Glutamatergic neuron (in vitro differentiated cells): ENCODE measurements around the gene EXOC5. TPM values are rescaled to one million over a fixed set of nuclear protein-coding genes. Genes with fewer than 3 reads are reported as not detected.
"Not testable (repeated sequence)": the region's sequence is repeated elsewhere in the genome, so short reads cannot be mapped to it uniquely, and the experiment has no call there.

ENCODE experiments used
- DNase-seq: peaks from one replicate; pipeline ENCODE4 v3.0.0; 2022
- H3K27ac Mint-ChIP-seq: one replicate; pipeline ENCODE4 v1.8.0; 2020; ENCODE audit warnings: mild to moderate bottlenecking, mixed read lengths, inconsistent platforms; ENCODE audit not compliant: unreplicated experiment
- H3K27me3 Mint-ChIP-seq: one replicate; pipeline ENCODE4 v1.8.0; 2020; ENCODE audit warnings: mild to moderate bottlenecking, moderate library complexity, mixed read lengths, inconsistent platforms; ENCODE audit not compliant: unreplicated experiment
- H3K36me3 Mint-ChIP-seq: one replicate; pipeline ENCODE4 v1.8.0; 2020; ENCODE audit warnings: mild to moderate bottlenecking, mixed read lengths, inconsistent platforms; ENCODE audit not compliant: unreplicated experiment
- H3K4me1 Mint-ChIP-seq: one replicate; pipeline ENCODE4 v1.8.0; 2020; ENCODE audit warnings: mild to moderate bottlenecking, low read depth, mixed read lengths, inconsistent platforms; ENCODE audit not compliant: unreplicated experiment
- H3K4me3 Mint-ChIP-seq: one replicate; pipeline ENCODE4 v1.8.0; 2020; ENCODE audit warnings: mild to moderate bottlenecking, mixed read lengths, inconsistent platforms; ENCODE audit not compliant: unreplicated experiment
- H3K9me3 Mint-ChIP-seq: one replicate; pipeline ENCODE4 v1.8.0; 2020; ENCODE audit warnings: mild to moderate bottlenecking, moderate library complexity, mixed read lengths, inconsistent platforms; ENCODE audit not compliant: unreplicated experiment
- total RNA-seq: library from RNA; stranded (reverse); fragmentation: NEBNext Ultra II Directional; extraction: Animal tissue kit (Norgen Biotek cat#: 25700); gene quantifications from one replicate; pipeline ENCODE4 v1.2.1, GENCODE V29; 2021; ENCODE audit not compliant: unreplicated experiment
- TF ChIP-seq, protein P1 (sequence below): fragments of 200-600 bp; sonication (generic); IDR thresholded peaks from one replicate; pipeline ENCODE4 v1.5.0; 2021; ENCODE audit not compliant: partially characterized antibody, unreplicated experiment

EXOC5 gene
- total RNA-seq, 1 donor from 2014 or later, result 170 TPM

- H3K27me3 Mint-ChIP-seq, result peaks cover 2% of the 10 kb centered on the region
Measured at GRCh38 chr14:57221931-57222330, 46.8 kb downstream of the EXOC5 start.

DNA sequence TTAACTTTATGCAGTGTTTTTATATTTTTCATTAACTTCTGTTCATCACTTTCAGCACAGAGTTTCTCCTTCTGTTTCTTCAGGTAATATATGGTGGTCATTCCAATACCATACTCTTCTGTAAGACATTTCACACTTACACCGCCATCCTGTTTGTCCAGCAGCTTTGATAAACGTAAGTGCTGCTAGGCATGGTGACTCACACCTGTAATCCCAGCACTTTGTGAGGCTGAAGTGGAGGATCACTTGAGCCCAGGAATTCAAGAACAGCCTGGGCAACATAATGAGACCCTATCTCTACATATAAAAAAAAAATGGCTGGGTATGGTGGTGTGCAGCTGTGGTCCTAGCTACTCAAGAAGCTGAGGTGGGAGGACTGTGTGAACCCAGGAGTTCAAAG lies 55.8 kb downstream of the EXOC5 start:
- Mint-ChIP-seq H3K4me3 (no peak overlapping the region), H3K4me1 (no peaks in the 10 kb centered on the region), H3K9me3 (no peaks in the 10 kb centered on the region), H3K27ac (no peak overlapping the region), H3K27me3 (no peaks in the 10 kb centered on the region), H3K36me3 (peaks cover 11% of the 10 kb centered on the region)
- TF ChIP-seq, protein P1, sequence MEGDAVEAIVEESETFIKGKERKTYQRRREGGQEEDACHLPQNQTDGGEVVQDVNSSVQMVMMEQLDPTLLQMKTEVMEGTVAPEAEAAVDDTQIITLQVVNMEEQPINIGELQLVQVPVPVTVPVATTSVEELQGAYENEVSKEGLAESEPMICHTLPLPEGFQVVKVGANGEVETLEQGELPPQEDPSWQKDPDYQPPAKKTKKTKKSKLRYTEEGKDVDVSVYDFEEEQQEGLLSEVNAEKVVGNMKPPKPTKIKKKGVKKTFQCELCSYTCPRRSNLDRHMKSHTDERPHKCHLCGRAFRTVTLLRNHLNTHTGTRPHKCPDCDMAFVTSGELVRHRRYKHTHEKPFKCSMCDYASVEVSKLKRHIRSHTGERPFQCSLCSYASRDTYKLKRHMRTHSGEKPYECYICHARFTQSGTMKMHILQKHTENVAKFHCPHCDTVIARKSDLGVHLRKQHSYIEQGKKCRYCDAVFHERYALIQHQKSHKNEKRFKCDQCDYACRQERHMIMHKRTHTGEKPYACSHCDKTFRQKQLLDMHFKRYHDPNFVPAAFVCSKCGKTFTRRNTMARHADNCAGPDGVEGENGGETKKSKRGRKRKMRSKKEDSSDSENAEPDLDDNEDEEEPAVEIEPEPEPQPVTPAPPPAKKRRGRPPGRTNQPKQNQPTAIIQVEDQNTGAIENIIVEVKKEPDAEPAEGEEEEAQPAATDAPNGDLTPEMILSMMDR, result no peak
- DNase-seq, result no peak

More at GRCh38 chr14:57221931-57222330, 46.8 kb downstream of the EXOC5 start:
- H3K4me1 Mint-ChIP-seq, result no peaks in the 10 kb centered on the region
- H3K4me3 Mint-ChIP-seq, result no peak overlapping the region
- H3K27ac Mint-ChIP-seq, result no peak overlapping the region
- H3K36me3 Mint-ChIP-seq, result no peaks in the 10 kb centered on the region
- no peaks in the 10 kb centered on the region for H3K9me3 Mint-ChIP-seq
- TF ChIP-seq, protein P1, result no peak
- no peak for DNase-seq

- Mint-ChIP-seq H3K27me3 (no peaks in the 10 kb centered on the region), H3K4me1 (no peaks in the 10 kb centered on the region), H3K4me3 (no peak overlapping the region), H3K27ac (no peak overlapping the region), H3K9me3 (no peaks in the 10 kb centered on the region), H3K36me3 (peaks cover 8% of the 10 kb centered on the region)
- TF ChIP-seq, protein P1, result no peak
- DNase-seq, result no peak
Measured at GRCh38 chr14:57209561-57209960, 59.1 kb downstream of the EXOC5 start.

DNA sequence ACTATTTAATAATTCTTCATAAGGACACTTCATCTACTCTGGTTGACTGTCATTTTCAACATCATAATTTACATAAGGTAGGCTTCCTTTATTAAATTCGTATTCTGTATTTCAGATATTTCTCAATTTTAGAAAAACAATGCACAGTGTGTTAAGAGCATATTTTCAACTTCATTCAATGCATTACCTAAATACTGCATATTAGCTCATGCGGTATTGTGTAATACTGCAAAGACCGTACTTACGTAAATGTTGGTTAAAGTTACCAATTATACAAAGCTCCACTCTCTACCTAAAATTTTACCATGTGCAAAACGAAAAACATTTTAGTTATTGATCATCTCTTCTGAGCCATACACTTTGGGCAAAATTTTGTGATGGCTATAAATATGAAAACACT lies 62.8 kb downstream of the EXOC5 start:
- no peaks in the 10 kb centered on the region for H3K36me3 Mint-ChIP-seq
- TF ChIP-seq, protein P1, result no peak
- no peaks in the 10 kb centered on the region for H3K4me1 Mint-ChIP-seq
- no peak overlapping the region for H3K4me3 Mint-ChIP-seq
- no peaks in the 10 kb centered on the region for H3K9me3 Mint-ChIP-seq
- no peak overlapping the region for H3K27ac Mint-ChIP-seq
- DNase-seq, result no peak
- H3K27me3 Mint-ChIP-seq, result no peaks in the 10 kb centered on the region

- not testable (repeated sequence) for DNase-seq, H3K27me3 Mint-ChIP-seq, H3K9me3 Mint-ChIP-seq
Measured at GRCh38 chr14:57202672-57203071, 66.0 kb downstream of the EXOC5 start.

More at GRCh38 chr14:57202672-57203071, 66.0 kb downstream of the EXOC5 start:
- TF ChIP-seq, protein P1, result peak; percentile 68
- not testable (repeated sequence) for H3K36me3 Mint-ChIP-seq, H3K27ac Mint-ChIP-seq, H3K4me3 Mint-ChIP-seq, H3K4me1 Mint-ChIP-seq
